ELR (cell line): ENCODE data around the gene FAM124B.

Experiments used
- DNase-seq: peaks from one replicate; pipeline ENCODE4 v3.0.0-alpha.2; 2015; ENCODE audit warnings: low read depth

Gene FAM124B

DNA sequence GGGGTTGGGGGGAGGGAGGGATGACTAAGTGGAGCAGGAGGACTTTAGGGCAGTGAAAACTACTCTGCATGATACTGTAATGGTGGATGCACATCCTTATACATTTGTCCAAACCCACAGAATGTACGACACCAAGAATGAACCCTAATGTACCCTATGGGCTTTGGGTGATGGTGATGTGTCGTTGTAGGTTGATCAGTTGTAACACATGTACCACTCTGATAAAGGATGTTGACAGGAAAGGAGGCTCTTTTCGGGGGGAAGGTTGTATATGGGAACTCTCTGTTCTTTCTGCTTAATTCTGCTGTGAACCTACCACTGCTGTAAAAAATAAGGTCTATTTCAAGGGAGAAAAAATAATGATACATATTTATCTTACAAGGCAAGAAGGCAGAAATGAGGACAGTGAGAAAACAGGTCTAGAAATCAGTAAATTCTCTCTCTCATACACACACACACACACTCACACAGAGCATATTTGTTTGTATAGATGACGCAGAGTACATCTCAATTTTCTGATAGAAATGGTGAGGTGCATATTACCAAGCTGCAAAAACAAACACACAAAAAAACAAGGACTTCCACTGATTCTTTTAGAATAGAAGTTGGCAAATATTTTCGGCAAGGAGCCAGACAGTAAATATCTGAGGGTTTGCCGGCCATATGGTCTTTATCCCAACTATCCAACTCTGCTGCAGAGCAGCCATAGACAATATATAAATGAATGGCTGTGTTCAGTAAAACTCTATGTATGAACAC, 20.2 kb downstream of the FAM124B start:
- no peak for DNase-seq

DNA sequence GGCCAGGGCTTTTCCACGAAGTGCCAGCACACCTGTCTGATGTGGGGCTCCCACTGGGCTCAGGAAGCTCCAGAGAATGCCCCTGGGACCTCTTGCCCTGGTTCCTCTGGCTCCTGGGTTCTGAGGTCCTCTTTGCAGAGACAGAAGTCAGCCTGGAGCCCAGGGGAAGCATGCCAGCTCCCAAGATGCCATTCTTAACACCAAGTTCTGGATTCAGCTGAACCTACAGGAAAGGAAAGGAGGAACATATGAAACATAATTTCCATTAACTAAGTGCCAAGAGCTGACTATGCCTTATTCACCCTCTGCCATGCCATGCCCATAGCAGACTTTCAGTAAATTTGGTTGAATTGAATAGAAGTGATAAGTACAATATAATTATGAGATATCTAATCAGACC, 21.9 kb downstream of the FAM124B start:
- DNase-seq = no peak

DNA sequence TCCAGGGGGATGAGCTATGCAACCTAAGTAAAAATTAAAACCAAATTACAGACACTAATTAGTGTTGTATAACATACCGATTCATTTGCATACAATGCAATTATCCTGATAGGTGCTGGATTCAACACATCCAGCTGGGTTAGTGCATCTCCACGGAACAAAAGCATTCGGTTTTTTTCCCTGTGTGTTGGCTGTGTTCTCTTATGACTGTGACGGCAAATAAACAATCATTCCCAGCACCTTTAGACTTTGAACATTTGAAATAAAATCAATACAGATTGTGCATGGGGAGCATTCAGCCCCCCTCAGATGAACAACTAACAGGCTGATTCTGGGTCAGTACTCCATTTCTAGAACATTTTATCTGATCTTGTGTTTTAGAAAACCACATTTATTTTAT, 22.7 kb downstream of the FAM124B start:
- no peak for DNase-seq

DNA sequence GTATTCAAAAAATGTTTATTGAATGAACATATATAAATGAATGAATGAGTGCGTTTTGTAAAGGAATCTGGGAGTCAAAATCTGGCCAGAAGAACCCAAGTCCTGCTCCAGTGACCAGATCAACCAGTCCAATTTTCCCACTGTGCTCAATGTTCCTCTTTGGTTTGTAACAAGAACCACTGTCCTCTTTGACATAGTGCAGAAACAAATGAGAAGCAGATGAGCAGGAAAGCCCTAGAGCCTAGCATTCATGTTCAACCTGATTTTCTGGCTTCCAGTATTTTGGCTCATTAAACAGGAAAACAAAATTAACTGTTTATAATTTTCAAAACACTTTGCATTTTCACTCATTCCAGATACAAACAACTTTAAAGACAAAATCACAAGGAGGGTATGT, 23.2 kb downstream of the FAM124B start:
- DNase-seq = no peak

DNA sequence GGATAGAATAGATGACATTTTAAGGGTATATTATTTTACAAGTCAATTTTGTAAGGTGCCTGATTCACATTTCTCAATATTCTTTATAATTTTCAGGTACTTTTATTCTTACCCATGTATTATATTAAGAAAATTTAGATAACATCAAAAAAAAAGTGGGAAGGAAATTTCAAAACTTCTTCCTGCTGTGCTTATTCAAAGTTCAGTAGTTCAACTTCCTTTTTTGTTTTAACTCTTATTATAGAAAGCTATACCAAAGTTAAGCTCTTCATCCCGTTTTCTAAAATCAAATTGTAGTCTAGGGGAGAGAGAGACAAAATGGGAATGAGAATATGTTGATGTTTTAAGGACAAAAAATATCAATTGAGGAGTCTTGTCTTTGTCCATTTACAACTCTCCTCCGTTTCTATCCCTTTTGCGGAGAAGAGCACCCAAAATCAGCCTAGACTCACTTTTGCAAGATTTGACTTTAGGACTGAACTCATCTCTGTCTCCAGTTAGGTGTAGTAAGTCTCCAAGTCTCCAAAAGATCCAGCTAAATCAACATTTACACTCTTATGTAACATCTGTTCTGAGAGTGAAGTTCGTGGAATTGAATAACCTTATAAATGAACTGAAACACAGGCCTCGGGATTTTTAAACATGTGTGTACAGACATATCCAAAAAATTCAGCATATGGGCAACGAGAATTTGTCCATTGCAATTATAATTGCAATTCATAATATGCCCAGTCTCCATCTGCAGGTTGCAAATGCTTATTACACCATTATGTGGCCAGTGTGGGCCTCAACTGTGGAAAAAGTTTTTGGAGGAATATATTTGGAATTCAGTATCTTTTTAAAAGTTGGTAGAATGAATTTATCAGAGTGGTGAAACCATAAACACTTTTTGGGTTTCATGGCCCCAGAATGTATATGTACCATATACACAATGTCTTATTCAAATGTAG, 23.9 kb downstream of the FAM124B start:
- peak; percentile 25 for DNase-seq

DNA sequence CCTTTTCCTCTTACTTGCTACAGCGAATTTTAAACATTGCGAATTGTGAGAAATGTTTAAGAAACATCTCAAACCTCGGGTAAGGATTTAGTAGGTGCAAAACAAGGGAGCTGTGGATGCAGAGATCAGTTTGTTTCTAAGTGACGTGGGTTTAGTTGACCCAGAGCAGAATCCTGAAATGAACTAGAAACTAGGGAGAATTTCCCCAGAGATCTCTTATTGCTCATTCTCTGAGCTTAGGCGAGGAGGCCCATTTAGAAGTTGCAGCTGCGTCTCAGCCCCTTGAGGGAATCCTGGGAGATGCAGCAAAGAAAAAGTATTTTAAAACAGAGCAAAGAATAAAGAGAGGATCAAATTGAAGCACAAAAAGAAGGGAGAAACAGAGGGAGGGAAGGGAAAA, 29.3 kb downstream of the FAM124B start:
- DNase-seq = no peak

DNA sequence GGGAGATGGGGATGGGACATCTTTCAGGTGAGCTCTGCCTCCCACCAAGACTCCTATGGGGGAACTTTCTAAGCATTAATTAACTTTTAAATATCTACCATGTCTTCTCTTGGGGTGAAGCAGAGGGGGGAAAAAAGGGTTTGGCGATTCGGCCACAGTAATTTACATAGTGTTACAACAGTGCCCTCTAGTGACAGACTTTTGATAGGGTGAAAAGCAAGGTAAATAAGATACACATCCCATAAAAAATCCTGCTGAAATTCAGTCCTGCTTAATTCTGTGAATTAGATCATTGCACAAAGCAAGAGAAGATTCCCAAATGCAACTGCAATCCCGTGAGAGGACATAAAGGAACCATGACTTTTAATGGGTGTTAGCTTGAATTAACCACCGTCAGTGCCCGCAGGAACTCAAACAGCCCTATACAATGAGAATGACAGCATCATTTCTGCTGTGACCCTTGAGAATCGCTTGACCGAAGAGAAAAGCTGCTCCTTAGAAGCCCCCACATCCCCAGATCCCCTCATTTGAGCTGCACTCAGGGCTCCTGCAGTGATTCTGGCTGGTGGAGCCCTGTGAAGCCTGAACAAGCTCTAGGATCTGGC, 32.8 kb downstream of the FAM124B start:
- DNase-seq = peak; percentile 73

DNA sequence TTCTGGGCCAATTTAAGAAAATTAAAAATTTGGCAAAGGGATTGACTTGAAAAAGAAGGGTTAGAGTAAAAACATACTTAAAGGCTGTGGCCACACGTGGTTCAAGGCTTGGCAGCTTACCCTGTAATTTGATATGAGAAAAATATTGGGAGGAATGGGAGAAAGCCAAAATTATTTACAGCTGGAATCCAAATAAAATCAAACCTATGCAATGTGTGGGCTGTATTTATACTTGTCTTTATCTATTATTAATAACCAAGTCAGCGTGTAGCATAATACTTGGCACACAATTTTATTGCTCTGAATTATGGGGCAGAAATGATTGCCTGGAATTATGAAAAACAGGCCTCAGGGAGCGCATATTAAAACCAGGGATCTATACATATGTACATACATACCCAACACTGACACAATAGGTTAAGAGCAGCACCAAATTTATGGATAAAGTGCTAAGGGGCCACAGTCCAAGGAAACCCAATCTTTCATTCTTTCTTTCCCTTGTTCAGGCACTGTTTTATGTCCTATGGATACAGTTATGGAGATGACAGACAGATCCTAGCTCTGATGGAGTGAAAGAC, 35.6 kb downstream of the FAM124B start:
- no peak for DNase-seq

DNA sequence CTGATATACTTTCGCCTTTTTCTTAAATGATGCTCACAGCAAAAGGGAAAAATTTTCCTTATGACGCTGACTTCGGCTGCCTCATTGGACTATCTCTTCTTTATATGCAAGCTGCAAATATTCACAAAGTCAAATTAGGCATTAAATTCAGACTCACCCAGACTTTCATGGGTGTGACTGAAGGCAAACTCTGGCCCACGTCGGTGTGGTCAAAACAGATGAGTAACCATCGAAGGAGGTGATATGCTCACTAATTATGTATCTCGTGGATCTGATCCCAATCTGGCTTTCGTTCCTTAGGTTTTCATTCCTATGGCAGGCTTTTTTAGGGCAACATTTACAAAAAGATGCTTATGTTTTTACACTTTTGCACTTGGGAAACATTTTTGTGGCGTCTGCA, 36.6 kb downstream of the FAM124B start:
- DNase-seq = no peak

DNA sequence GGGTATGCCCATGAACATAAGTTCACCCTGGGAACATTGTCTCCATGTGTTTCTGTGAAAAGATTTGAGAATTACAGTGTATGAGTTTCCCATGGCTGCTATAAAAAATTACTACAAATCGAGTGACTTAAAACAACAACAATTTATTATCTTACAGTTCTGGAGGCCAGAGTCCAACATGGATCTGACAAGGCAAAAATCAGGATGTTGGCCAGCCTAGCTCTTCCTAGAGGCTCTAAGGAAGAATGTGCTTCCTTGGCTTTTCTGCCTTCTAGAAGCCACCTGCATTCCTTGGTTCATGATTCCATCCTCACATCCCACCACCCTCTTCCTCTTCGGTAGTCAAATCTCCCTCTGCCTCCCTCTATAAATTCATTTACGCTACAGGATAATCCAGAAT, 38.6 kb downstream of the FAM124B start:
- DNase-seq = peak; percentile 5

DNA sequence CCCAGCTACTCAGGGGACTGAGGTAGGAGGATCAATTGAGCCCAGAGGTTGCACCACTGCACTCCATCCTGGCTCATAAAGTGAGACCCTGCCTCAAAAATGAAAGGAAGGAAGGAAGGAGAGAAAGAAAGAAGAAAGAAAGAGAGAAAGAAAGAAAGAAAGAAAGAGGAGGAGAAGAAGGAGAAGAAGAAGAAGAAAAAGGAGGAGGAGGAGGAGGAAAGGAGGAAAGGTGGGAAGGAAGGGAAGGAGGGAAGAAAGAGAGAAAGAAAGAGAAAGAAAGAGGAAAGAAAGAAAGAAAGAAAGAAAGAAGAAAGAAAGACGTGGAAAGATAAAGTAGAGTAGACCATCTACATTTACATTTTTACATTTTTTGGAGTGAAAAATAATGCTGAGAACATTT, 39.8 kb downstream of the FAM124B start:
- no peak for DNase-seq

DNA sequence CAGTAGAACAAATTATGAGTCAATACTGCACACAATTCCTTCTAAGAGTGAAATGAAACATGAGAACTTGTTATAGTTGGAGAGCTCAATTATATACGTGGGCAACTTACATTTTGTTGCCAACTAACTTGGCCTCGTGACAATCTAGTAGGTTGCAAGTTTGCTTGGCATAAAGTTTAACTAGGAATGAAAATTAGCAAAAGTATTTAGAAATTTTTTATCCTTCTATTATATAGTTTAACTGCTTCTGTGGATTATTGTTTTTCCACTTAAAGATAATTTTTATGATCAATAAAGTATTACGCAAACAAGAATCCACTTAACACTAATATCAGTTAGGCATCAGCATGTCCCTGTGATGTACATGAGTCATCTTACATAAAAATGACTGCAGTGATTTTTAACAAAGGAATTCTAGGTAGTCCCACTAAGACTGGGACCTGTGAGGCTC, 41.1 kb downstream of the FAM124B start:
- peak; percentile 13 for DNase-seq

DNA sequence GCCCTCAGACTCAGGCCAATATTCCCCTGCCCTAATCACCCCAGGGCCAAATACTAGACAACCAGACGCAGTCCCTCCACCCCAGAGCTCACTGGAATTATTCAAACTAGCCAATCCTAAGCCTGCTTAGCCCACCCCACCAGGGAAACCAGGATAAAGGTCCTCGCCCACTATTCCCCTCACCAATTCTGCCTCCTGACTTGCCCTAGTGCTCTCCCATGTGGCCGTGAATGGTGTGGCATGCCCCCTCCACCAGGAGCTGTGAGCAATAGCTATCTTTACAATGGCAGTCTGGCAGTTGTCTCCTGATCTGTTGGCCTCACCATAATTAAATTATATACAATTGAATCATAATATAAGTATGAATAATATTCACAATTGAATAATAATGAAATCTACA, 42.3 kb downstream of the FAM124B start:
- DNase-seq = peak; percentile 40

DNA sequence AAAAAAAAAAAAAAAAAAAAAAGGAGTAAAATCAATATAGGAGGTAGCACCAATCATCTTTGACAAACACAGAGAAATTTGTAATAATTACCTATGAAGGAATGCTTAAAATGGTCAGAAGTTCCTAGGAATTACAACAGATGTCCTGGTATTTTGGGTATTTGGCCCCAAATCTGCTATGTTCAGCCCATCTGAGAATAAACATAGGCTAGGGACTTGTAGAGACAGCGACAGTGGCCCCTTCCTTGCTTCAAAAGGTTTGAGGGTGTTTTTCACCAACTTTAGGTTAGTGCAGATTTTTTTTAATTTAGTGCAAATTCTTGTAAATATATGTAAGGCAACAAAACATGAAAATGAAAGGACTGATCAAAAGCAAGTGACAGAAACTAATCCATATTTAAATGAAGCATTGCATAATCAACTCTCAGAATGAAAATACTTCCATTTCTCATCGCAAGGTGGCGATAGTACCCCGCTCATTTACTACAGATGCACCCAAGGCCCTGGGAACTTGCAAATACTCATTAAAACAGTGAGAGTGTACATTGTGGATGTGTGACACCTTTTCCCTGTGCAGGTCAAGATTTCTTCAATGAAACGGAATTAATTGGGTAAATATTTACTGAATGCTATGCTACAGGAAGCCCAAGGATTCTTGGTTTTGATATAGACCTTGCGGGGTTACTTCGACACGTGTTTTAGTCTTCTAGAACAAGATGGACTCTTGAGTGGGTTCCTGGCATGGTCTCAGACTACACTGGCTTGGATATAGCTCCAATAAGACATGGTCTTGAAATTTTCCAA, 44.6 kb downstream of the FAM124B start:
- peak; percentile 66 for DNase-seq

DNA sequence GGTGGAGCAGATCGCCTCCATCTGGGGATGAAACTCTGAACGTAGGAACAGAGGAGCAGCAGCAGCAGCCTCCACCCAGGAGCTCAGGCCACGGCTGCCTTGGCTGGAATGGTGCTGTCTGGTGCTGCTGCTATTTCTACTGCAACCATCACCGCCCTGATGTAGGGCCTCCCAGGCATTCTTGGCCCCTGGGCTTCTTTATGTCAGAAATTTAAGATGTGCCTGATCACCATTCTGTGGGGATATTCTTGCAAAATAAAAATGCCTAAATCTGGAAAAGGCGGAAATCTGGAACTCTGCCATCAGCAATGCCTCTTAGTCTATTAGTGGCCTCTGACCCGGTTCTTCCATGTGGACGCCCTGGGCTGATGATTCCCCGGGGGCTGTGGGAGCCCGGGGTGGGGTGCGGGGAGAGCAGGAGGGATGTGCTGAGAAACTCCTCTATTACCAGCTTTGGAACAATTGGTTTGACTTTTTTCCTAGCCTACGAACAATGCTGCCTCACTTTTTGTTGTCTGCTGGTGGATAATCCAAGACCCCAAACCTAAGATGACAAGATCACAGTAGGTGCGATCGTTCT, 47.2 kb downstream of the FAM124B start:
- no peak for DNase-seq

DNA sequence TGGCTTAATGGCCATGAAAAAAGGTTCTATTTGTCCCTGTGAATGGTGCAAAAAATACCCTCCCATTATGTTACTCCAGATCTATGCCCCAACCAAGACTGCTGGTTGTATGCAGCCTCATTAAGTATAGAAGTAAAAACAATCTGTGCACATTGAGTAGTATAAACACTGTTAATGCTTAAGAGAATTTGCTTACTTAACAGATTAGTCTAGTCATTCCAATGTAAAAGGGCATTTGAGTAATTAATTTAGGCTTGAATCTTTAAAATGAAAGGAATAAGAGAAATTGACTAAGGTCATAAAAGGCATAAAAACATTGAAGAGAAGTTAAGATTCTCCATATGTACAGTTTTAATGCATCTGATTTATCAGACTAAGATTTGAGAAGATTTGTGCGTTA, 51.2 kb downstream of the FAM124B start:
- no peak for DNase-seq

DNA sequence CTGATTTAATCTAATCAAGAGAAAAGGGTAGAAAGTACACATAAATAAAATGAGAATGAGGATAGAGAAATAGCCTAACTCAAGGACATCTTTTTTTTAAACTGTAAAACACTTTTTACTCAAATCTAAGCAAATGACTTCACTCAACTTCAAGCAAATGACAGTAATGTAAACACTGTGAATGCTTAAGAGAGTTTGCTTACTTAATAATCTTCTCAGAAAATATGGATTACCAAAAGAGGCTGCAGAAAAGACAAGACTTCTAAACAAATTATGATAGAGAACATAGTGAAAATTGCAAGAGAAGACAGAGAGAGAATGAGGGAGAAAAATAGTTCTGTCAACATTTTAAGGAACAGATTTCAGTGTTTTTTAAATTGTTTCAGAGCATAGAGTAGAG, 52.5 kb downstream of the FAM124B start:
- no peak for DNase-seq

DNA sequence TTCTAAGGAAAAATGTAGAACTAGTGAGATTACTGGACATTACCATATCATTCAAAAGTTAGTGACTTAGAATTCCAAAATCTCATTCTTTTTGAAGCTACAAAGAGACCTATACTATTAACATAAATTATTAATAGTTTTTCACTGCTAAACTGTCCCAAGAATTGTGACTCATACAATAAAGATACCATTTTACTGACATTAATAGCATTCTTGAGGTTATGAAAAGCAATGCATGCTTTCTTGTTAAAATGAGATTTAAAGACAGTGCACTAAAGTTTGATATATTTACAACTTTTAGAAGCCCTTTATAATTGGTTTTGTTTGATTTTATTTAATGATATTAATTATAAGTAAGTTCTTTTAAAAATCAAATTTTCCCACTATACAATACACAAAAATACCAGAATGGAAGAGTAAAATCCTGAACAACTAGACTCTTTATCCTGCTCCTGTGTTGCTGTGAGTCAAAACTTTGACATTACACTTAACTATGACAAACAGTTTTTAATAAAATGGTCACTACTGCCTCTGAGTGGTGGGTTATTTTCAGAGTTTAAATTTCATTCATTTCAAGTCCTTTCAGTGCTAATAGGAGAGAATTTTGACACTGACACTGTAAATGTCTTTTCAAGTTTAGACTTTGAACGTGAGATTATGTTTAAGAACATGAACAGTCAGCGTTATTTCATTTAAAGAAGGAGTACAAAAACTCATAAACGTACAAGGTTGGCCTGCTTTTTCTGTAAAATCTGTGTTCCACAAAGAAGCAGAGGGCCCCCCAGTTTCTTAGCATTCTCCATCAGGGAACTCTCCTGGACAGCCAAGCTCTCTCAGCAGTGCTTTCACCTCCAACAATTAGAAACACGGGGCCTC, 54.5 kb downstream of the FAM124B start:
- DNase-seq = peak; percentile 7

DNA sequence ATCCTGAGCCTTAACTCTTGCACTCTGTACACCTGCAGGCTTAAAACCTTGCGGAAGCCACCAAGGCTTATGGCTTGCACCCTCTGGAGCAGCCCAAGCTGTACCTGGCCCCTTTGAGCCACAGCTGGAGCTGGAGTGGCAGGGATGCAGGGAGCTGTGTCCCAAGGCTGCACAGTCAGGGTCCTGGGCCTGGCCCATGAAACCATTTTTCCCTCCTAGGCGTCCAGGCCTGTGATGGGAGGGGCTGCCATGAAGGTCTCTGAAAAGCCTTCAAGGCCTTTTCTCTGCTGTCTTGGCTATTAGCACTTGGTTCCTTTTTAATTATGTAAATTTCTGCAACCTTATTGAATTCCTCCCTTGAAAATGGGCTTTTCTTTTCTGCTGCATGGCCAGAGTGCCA, 56.4 kb downstream of the FAM124B start:
- DNase-seq = no peak

DNA sequence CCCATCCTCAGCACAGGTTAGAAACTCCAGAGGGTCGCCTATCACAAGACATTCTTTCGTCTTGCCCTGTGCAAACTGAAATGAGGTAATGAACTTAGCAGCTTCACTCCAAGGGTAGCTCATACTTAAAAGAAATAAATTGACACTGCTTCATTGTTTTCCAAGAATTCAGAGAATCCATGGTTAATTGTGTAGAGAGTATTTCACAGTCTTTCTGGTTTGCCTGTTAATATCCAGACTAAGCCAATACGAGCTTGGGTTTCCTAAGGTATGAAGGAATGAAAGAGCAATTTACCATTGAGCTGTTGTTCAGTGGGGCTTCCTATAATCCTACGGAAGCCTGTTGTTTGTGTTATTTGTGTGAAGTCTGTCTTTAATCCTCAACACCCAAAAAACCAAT, 58.7 kb downstream of the FAM124B start:
- DNase-seq = no peak
